Measurements from ENCODE around the gene RDX.
"Not testable (repeated sequence)": the region's sequence is repeated elsewhere in the genome, so short reads cannot be mapped to it uniquely, and the experiment has no call there.

RDX gene

DNA sequence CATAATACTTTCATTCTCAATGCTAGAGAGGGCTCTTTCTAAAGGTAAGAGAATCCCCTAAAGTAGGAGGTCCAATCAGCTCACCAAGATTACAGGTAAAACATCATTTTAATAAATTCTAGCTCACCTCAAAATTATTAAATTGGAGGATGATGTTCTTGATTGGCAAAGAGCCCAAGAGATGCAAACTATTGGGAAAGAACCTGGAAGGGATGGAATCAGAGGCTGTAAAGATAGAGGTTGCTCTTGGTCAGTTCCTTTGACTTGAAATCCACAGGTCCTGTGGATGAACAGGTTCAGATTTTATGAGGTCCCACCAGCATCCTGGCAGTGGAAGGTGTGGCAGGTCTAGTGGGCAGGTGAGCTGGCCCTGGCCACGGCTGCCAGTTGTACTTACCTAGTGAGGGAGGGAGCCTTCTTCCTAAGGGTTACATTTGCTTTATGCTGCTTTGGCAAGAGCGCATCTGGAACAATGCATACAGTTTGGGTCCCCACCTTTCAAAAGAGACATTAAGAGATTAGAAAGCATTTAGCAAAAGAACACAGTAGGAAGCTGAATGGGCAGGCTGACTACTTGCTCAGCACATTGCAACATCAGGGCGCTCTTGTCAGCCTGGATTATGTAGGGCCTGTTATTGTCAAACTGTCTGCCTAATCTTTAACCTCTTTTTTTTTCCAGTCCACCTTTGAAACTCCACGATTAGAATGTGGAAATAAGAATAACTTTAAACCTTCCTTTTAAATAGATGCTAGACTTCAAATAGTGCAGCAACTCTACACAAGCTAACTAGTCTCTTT, 97.0 kb downstream of the RDX start:
- DNase-seq (ENCODE audit: low spot score): no peak

DNA sequence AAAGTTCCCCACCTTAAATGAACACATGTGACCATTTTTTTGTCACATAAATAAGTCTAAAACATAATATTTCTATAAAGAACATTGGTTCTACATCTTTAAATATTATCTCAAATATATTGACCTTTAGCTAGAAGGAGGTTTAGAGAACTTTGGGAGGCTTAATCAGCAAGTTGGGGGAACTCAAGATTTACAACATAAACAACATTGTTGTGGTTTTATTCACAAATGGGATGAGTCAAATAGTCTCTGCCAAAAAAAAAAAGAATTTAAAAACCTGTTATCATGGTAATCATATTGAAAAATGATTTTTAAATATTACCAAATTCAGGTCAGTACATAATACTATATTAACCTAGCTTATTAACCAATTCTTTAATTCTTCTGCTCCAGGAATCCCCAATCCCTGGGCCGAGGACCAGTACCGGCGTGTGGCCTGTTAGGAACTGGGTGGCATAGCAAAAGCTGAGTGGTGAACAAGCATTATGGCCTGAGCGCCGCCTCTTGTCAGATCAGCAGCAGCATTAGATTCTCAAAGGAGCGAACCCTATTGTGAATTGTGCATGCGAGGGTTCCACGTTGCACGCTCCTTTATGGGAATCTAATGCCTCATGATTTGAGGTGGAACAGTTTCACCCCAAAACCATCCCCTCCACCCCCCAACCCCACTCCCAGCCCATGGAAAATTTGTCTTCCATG, 98.2 kb downstream of the RDX start:
- no peak for DNase-seq (ENCODE audit: low spot score)

DNA sequence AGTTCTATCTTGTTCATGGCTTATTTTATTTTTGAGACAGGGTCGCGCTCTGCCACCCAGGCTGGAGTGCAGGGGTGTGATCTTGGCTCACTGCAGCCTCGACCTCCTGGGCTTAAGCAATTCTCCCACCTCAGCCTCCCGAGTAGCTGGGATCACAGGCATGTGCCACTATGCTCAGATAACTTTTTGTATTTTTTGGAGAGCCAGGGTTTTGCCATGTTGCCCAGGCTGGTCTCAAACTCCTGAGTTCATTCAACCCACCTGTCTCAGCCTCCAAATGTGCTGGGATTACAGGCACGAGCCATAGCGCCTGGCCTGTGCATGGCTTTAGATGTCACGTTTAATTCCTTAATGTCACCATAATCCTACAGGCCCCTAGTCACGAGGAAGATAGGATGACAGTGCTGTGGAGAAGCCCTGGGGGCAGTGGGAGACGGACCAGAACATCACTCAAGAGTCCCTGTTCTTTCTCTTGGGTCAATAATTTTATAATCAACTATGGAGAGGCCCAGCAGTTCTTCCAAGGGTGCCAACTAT, 99.5 kb downstream of the RDX start:
- no peak for DNase-seq (ENCODE audit: low spot score)

DNA sequence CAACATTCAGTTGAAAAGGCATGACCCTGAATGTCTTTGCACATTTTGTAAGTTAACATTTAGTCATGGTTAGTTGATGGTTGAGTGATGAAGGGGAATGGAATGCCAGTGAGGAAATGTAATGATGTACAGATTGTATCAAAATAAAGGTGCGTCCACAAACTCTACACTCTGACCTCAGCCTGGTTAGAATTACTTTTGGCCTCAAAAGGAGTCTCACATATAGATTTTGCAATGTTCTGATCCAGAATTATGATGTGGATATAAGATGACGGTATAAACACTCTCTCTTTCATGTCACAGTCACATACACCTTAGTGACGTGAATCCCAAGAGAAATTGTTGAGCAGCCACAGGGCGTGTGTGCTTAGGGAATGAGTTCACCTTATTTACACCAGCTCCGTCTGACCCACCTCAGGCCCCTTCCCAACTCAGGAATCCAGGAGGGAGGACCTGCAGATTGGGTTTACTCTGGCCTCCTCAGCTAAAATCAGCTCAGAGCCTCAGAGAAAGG, 100.1 kb downstream of the RDX start:
- DNase-seq (ENCODE audit: low spot score): peak; percentile 41

DNA sequence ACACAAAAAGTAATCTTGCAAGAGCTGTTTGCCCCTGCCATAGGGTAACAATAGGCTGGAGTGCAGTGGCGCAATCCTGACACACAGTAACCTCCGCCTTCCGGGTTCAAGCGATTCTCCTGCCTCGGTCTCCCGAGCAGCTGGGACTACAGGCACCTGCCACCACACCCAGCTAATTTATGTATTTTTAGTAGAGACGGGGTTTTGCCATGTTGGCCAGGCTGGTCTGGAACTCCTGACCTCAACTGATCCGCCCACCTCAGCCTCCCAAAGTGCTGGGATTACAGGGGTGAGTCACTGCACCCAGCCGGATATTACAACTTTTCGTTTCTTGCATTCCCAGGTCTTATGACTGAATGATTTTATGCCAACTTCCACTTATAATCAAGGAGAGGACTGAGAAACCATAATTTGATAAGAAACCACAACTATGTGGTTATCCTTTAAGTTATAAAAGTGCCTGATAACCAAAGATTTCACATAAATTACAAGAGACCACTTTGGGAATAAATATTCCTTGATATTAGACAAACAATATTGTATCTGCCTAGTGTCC, 102.1 kb downstream of the RDX start:
- DNase-seq (ENCODE audit: low spot score): not testable (repeated sequence)

DNA sequence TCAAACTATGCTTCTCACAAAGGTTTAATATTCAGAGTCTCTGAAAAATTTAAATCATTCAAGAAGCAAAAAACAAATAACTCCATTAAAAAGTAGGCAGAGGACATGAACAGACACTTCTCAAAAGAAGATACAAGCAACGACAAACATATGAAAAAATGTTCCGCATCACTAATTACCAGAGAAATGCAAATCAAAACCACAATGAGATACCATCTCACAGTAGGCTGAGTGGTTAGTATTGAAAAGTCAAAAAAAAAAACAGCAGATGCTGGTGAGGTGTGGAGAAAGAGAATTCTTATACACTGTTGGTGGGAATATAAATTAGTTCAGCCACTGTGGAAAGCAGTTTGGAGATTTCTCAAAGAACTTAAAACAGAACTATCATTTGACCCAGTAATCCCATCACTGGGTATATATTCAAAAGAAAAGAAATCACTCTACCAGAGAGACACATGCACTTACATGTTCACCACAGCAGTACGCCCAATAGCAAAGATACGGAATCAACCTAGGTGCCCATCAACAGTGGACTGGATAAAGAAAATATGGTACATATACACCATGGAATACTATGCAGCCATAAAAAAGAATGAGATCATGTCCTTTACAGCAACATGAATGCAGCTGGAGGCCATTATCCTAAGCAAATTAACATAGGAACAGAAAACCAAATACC, 103.7 kb downstream of the RDX start:
- DNase-seq (ENCODE audit: low spot score): not testable (repeated sequence)

DNA sequence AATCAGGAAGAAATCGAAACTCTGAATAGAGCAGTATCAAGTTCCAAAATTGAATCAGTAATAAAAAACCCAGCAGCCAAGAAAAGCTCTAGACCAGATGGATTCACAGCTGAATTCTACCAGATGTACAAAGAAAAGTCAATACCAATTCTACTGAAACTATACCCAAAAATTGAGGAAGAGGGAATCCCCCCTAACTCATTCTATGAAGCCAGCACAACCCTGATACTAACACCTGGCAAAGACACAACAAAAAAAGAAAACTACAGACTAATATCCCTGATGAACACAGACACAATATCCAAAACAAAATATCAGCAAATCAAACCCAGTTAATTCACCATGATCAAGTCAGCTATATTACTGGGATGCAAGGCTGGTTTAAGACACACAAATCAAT, 105.5 kb downstream of the RDX start:
- no peak for DNase-seq (ENCODE audit: low spot score)

DNA sequence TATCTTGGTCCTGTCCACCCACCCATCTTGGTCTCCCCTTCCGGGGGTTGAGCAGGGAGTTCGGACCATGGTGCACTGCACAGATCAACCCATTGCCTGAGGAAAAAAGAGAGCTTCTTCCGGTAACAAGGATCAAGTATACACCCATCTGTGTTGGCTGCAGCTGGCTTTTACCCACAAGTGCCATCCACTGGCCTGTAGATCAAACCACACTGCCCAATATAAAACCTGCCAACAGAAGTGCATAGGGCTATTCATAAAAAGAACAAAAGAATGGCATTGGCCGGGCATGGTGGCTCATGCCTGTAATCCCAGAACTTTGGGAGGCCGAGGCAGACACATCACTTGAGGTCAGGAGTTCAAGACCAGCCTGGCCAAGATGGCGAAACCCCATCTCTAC, 108.7 kb downstream of the RDX start:
- no peak for DNase-seq (ENCODE audit: low spot score)

DNA sequence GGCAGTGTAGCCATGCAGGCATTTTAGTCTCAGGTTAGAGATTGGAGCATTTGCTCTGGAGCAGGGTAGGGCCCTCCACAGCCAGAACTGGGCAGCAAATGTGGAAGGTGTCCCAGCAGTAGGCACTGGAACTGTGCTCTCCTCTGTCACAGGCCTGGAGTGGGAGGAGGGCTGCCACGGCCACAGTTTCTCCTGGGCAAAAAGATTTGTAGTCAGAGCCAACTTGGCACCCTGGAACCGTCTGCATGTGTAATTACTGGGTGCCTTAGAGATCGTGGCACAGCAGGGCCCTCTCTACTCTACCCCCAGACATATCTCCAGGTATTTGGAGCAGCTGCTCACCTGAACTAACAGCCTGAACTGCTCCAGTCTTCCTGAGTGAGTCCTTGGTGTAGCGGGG, 109.5 kb downstream of the RDX start:
- no peak for DNase-seq (ENCODE audit: low spot score)

DNA sequence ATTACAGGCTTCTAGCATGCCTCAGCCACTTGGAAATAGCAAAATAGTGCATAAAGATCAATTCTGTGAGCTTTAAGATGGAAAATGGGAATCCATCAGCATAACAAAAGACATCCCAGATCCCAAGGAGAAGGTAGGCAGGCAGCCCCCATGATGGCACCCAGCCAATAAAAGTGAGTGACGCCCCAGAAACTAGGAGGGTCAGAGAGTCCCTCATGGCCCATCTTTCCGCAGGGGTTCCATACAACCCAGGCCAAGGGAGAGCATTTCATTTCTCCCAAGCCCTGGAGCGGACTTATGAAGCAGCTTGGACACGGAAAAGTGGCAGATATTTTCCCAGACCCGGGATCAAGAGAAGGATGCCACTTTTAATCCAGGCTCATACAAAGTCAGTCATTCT, 110.0 kb downstream of the RDX start:
- no peak for DNase-seq (ENCODE audit: low spot score)

DNA sequence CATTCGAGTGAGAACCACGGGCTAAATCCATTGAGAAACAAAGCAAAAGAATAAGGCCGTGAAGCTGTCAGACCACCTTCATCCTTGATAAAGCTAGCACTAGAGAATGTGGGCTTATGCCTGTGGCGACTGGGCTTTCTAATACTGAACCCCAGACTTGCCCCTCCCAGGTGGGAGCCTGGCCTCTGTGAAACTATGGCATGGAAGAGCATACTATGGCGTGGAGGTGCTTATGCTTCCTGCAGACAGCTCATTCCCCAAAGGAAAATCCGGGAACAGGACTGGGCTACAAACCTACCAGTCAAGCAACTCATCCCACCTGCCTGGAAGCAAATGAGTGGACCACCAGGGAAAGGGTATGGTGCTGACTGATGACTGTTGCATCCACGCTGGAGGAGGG, 110.8 kb downstream of the RDX start:
- DNase-seq (ENCODE audit: low spot score): no peak

DNA sequence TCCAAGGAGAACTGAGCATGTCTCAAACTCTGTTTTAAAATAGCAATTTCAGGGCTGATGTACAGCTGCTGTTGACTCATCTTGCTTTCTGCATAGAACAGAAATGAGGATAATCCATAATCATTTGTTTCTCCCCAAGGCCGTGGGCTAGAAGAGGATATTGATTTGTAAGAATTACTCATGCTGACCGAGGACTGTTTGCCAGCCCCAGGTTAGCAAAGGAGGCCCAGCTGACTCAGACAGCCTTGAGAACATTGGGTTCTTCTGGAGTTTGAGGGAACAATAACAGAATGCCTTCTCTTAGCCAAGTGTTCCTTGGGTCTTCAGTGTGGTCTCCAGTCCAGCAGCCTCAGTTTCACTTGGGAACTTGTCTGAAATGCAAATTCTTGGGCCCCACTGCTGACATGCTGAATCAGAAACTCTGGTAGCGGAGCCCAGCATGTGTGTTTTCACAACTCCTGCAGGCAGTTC, 111.3 kb downstream of the RDX start:
- no peak for DNase-seq (ENCODE audit: low spot score)

DNA sequence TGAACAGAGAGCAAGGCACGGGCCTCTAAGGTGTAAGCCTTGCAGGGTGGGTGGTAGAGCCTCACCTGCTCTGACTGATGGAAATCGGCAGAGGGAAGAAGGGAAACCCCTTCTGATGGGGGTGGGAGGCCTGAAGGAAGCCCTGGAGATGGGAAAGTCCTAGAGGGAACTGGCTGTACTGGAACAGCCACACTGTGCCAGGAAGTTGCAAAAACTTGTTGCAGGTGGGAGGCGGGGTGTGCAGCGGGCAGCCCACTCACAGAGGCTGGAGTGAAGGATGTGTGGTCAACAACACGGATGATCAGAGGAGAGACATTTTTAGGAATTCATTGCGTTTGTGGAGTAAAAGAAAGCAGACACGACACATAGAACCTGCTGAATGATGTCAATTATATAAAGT, 112.0 kb downstream of the RDX start:
- DNase-seq (ENCODE audit: low spot score): no peak

DNA sequence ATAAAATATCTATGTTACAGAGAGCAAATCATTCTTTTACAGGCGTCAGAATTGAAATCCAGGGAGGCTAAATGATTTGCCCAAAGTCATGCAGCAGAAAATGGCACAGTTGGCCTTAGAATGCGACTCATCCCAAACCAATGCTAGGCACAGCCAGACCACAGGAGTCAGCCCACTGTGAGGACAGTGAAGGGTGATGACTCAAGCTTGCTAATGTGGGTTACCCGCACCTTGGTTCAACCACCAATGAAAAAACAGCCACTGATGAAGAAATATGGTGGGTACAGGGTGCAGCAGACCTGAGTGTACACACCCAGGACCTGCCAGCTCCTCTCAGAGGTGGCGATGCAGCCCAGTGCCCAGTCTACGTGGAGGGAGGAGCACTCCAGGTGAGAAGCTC, 113.5 kb downstream of the RDX start:
- peak; percentile 63 for DNase-seq (ENCODE audit: low spot score)

DNA sequence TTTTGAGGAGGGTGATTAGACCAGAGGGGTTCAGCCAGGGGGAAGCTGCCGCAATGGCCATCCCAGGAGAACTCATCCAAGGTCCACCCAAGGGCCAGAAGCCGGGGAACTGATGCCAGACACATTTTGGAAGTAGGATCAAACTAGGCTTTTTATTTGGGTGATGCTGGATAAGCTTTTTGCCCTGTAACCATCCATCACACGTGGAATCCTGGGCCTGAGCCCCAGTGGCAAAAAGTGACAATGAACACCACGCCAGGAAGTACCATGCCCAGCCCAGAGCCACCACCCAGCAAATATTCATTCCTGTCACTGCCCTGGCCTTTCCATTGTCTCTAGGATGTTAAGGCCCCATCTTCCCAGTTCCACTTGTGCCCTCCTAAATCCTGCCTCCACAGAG, 117.3 kb downstream of the RDX start:
- DNase-seq (ENCODE audit: low spot score): no peak

DNA sequence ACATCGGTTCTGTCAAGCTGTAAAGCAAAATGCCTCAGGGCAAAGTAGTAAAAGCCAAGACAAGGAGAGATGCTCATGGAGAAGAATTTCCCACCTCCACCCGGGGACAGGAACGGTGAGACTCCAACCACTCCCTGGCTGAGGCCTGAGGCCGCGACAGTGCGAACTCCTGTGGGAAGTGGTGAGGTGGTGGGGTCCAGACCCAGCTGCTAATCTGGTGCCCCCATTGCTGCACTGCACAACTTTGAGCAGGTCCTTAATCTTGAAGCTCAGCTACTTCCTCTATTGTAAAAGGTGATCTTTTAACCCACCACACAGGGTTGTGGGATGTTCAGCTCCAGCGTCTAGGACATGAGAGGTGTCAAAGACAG, 119.3 kb downstream of the RDX start:
- DNase-seq (ENCODE audit: low spot score): no peak

DNA sequence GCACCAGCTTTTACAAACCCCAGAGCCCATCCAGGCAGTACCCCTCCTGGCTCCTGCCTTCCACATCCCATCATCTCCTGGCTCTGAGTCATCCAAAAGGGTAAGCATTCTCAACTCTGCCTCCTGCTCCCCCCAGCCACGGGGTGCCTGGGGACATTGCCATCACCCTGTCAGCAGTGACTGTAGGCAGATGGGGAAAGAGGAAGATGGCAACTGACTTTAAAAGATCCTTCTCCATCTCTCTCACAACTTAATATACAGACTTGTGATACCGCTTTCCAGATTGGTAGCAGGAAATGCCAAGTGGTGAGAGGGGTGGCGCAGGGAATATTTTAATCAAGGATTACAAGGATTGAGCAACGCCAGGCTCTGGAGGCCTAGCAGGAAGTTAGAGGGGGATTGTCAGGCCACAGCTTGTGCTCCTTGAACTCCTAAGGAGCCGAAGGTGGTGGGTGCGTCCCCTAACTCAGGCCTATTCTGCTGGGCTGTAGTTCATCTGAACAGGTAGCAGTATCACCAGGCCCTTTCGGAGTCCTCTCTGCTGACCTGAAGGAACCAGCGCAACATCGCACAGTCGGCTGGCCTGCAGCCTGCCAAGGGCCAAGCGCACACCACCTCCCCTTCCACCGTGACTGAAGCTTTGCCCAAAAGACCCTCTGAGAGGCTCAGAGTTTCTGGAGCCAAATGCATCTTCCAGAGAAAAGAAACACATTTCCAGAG, 119.9 kb downstream of the RDX start:
- peak; percentile 40 for DNase-seq (ENCODE audit: low spot score)

DNA sequence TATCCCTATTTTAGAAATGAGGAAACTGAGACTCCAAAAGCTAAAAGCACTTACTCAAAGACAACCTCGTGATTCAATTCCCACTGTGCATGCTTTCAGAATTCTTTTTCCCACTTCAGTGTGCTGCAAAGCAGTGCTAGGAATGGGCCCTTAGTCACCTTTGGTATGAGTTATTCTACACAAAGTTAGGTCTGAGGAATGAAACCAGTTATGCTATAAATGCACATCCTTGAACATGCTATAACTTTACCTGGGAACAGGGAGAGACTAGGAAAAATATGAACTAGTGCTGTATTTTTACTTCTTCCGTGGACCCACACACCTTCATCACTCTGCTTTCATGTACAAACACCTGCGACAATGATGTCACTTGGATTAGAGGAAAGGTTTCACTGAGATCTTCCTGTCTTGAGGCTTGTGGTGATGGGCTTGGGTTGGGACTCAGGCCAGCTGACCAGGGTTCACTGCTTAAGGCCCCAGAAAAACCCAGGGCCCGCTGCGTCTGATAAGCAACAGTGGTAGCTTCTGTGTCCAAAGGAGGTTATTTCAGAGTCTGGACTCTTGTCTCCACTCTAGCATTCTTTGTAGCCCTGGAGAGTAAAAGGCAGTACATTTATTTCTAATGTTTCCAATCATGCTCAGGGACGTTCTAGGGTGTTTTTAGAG, 121.6 kb downstream of the RDX start:
- DNase-seq (ENCODE audit: low spot score): no peak

DNA sequence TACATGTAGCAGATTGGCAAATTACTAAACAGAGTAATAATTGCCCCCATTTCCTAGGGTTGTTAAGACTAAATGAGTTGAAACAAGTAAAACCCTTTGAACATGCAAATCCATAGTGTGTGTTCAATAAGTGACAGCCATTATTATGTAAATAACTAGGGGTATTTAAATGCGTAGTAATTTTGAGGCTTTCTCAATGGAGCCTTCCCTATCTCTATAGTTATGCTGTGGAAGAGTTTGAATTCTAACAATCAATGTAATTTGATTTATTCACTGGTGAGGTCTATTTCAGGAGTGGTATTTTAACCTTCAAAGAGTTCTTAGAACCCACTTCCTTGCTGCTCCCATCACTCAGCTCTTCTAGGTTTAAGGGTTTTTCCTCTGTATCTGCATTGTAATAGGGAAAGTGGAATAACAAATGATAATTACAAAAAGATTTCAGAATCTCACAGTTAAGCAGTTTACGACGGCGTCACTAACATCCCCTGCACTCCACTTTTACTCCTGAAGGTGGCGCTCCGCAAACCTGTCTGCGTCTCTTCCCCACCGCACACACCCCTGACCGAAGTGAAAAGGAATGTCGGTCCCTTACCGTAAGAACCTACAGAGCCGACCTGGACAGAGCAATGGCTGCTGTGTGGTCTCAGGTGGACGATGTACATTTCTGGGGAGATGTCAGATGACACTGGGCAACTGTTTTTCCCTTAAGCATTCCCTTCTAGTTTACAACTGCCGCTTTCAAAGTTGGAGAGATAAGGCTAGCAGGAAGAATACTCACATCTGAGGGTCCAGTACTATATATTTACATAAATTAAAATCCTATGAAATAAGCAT, 122.4 kb downstream of the RDX start:
- peak; percentile 76 for DNase-seq (ENCODE audit: low spot score)

DNA sequence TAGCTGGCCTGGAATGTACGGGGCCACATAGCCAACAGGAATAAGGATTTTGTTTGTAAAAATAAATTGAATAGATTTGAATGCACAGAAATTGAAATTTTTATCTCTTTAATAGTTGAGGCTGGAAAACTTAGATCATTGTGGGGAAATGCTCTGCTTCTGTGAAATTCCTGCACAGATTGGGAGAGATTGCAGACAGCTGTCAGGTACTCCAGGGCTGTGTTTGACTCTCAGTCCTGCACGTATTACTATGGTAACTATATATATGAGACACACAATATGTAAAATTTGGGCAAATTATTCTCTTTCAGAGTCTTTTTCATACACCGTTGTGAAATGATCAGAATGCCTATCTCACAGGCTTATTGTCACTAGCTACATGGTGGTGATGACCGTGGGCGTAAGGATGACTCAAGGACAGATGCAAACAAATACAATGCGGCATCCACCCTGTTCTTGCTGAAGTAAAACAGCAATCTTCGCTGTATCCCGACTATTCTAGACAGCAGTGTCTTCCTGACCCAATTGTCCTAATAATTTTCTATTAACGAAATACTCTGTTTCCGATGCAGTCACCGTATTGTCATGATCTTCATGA, 123.8 kb downstream of the RDX start:
- DNase-seq (ENCODE audit: low spot score): no peak

Measured in AG20443 (cell line).